ENCODE data around the gene PKDCC.

The PKDCC gene

GRCh38 chr2:42047488-42048298 lies at the start of gene PKDCC:
PKDCC (plus strand) TSS chr2:42048021; CDS start chr2:42048200, 179 bp downstream.
- TF ChIP-seq JUND (IDR thresholded peaks at IDR 0.05; ENCODE audit: low read depth): no peak
- in situ Hi-C loops (cut with HindIII; ENCODE audit: low pct_unique_long_range_greater_than_20kb, low sequenced_read_pairs): no loop called here
- DNase-seq (ENCODE audit: low read depth in 1 of 2, low spot score in 1 of 2): peak; percentile 73 to 86

DNA sequence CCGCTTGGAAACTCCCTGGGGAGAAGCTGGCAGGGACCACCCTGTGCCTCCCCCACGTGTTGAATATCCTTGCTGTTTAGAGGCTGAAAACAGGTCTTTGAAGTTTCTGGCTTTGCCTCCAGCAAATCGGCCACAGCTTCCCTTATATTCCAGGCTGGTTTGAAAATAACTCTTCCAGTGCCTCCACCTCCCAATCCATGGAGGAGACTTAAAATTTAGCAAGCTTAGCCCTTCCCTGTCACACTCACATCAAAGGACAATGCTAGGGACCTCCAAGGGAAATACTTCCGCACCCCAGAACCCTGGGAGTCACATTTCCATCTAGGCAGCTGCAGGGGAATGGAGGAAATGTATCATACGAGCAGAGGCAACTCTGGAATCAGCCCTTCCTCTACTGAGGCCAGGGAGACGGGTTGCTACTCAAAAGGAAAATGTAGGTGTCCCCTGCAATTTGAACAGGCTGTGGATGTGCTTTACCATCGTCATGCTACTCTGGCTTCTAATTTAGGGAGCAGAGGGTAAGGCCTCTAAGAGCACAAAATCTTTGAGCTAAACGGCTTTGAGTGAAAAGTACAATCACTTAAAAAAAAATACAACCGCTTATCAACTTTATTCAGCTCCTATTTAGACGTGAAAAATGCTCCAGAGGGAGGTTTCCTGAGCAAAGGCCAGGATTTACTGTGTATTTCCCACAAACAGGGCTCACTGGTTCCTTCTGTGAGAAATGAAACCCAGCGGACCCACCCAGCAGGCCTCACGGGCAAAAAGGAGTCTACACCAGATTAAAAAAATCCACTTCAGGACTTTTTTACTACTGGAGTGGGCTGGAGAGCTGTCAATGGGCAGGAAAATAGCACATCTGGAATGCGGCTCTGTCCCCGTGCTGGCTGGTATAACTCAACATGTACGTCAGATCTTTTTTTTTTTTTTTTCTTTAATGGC lies 49.4 kb upstream of the PKDCC start:
- TF ChIP-seq JUND (IDR thresholded peaks at IDR 0.05; ENCODE audit: low read depth): no peak
- in situ Hi-C loops (cut with HindIII; ENCODE audit: low pct_unique_long_range_greater_than_20kb, low sequenced_read_pairs): no loop called here

DNA sequence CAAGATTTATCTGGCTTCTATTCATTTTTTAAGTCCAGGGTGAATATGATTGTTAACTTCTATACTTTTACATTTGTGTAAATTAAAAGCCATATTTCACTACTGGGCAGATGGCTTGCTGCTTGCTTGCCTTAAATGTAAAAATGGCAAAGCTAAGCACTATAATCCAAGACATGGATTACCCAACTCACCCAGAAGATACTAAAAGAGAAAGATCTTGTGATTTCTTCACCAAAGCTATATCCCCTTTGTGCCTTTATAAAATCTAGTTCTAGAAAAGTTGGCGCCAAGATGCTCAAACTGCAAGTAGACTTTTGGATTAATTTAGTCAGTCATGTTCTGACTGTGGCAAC lies 48.7 kb upstream of the PKDCC start:
- DNase-seq (ENCODE audit: low read depth in 1 of 2, low spot score in 1 of 2): no peak
- in situ Hi-C loops (cut with HindIII; ENCODE audit: low pct_unique_long_range_greater_than_20kb, low sequenced_read_pairs): no loop called here
- no peak for TF ChIP-seq JUND (IDR thresholded peaks at IDR 0.05; ENCODE audit: low read depth)

More for the DNA sequence above, 49.4 kb upstream of the PKDCC start:
- no peak for DNase-seq (ENCODE audit: low read depth in 1 of 2, low spot score in 1 of 2)

GRCh38 chr2:41999592-42000281 lies 48.1 kb upstream of the PKDCC start:
- in situ Hi-C loops (cut with HindIII; ENCODE audit: low pct_unique_long_range_greater_than_20kb, low sequenced_read_pairs): no loop called here
- TF ChIP-seq JUND (IDR thresholded peaks at IDR 0.05; ENCODE audit: low read depth): no peak
- no peak for DNase-seq (ENCODE audit: low read depth in 1 of 2, low spot score in 1 of 2)

DNA sequence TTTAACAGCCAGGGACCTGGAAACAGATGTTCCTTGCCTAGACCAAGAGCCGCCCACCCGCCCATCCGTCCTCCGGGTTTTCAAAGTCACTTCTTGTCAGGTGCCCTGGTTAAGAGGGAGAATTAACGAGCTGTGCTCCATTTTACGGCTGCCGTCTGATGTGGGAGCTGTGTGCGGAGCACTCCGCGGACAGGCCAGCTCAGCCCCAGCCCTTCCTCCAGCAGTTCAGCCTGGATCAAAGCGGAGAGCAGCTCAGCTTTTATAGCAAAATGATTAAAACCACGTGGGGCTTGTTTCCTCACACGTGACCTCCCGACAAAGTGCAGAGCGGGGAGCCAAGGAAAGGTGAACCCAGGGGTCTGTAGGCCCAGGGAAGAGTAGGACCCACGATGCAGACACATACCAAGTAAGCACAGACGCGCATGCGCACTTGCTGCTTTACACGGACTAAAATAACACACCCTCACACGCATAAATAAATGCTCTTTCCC lies 46.1 kb upstream of the PKDCC start:
- in situ Hi-C loops (cut with HindIII; ENCODE audit: low pct_unique_long_range_greater_than_20kb, low sequenced_read_pairs): no loop called here
- no peak for DNase-seq (ENCODE audit: low read depth in 1 of 2, low spot score in 1 of 2)
- no peak for TF ChIP-seq JUND (IDR thresholded peaks at IDR 0.05; ENCODE audit: low read depth)

DNA sequence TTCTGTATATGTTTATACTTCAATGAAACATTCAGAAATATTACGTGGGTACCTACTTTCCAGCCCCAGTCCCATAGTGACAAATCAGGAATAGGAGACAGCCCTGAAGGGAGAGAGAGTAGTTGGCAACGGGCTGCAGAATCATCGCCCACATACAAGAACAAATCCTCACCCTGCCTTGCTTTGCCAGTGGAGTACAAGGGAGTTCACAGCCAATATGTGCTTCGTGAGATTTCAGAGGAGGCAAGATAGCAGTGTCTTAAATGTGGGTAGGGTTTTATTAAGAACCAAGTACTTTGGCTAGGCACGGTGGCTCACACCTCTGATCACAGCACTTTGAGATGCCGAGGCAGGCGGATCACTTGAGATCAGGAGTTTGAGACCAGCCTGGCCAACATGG lies 40.3 kb upstream of the PKDCC start:
- no peak for TF ChIP-seq JUND (IDR thresholded peaks at IDR 0.05; ENCODE audit: low read depth)
- DNase-seq (ENCODE audit: low read depth in 1 of 2, low spot score in 1 of 2): no peak
- in situ Hi-C loops (cut with HindIII; ENCODE audit: low pct_unique_long_range_greater_than_20kb, low sequenced_read_pairs): no loop called here

GRCh38 chr2:42008241-42008921 lies 39.4 kb upstream of the PKDCC start:
- no peak for TF ChIP-seq JUND (IDR thresholded peaks at IDR 0.05; ENCODE audit: low read depth)
- DNase-seq (ENCODE audit: low read depth in 1 of 2, low spot score in 1 of 2): peak in 1 of 2 experiments; percentile 23
- in situ Hi-C loops (cut with HindIII; ENCODE audit: low pct_unique_long_range_greater_than_20kb, low sequenced_read_pairs): no loop called here

- in situ Hi-C loops (cut with HindIII; ENCODE audit: low pct_unique_long_range_greater_than_20kb, low sequenced_read_pairs): no loop called here
- no peak for DNase-seq (ENCODE audit: low read depth in 1 of 2, low spot score in 1 of 2)
- no peak for TF ChIP-seq JUND (IDR thresholded peaks at IDR 0.05; ENCODE audit: low read depth)
Observed at GRCh38 chr2:42009657-42010580, 37.9 kb upstream of the PKDCC start.

GRCh38 chr2:42010743-42011298 lies 37.0 kb upstream of the PKDCC start:
- DNase-seq (ENCODE audit: low read depth in 1 of 2, low spot score in 1 of 2): peak in 1 of 2 experiments; percentile 35
- in situ Hi-C loops (cut with HindIII; ENCODE audit: low pct_unique_long_range_greater_than_20kb, low sequenced_read_pairs): no loop called here
- no peak for TF ChIP-seq JUND (IDR thresholded peaks at IDR 0.05; ENCODE audit: low read depth)

- DNase-seq (ENCODE audit: low read depth in 1 of 2, low spot score in 1 of 2): no peak
- in situ Hi-C loops (cut with HindIII; ENCODE audit: low pct_unique_long_range_greater_than_20kb, low sequenced_read_pairs): no loop called here
- TF ChIP-seq JUND (IDR thresholded peaks at IDR 0.05; ENCODE audit: low read depth): no peak
Observed at GRCh38 chr2:42012137-42012536, 35.7 kb upstream of the PKDCC start.

GRCh38 chr2:42012651-42013050 lies 35.2 kb upstream of the PKDCC start:
- DNase-seq (ENCODE audit: low read depth in 1 of 2, low spot score in 1 of 2): no peak
- TF ChIP-seq JUND (IDR thresholded peaks at IDR 0.05; ENCODE audit: low read depth): no peak
- in situ Hi-C loops (cut with HindIII; ENCODE audit: low pct_unique_long_range_greater_than_20kb, low sequenced_read_pairs): no loop called here

Measured in T47D (cell line).